K562 (cell line): ENCODE results near the gene TDRD10. TPM values are rescaled to one million over a fixed set of nuclear protein-coding genes. Genes with fewer than 3 reads are reported as not detected.

Source experiments
- REST ChIP-seq, 2 experiments: fragments of 450-650 bp; formaldehyde crosslinking in 1 of 2; IDR thresholded peaks; 2 replicates each; pipeline versions ENCODE4 v1.4.0 to v1.6.1; 2014 to 2020; ENCODE audit warnings: mild to moderate bottlenecking in 2 of 2, borderline replicate concordance in 1 of 2, low read depth in 1 of 2
- TCF7L2 ChIP-seq: fragments of 150-350 bp; IDR thresholded peaks from 2 replicates; pipeline ENCODE4 v1.6.1; 2016; ENCODE audit warnings: low read depth, mild to moderate bottlenecking, low read length, moderate library complexity
- ZNF41 ChIP-seq: fragments of 250-450 bp; sonication (Bioruptor Pico); conservative IDR thresholded peaks from 2 replicates; pipeline ENCODE4 v1.4.0; 2020; ENCODE audit warnings: mild to moderate bottlenecking
- polyA plus RNA-seq, 8 experiments: library from polyadenylated mRNA; depleted of rRNA in 4 of 8; stranded (reverse) in 5 of 8; unstranded in 3 of 8; fragments of >200 nt; fragmentation: Nextera tagmentation in 2 of 8; fragmentation: Illumina TruSeq in 1 of 8; extraction: Ambion mirVana in 2 of 8; extraction: Trizol in 1 of 8; gene quantifications; 2 replicates each; pipeline versions ENCODE4 v1.2.1 to v1.2.3, GENCODE V29; 2011 to 2014; ENCODE audit warnings: inconsistent platforms in 1 of 8, missing spikeins in 1 of 8
- total RNA-seq, 7 experiments: library from RNA; depleted of rRNA in 6 of 7; stranded (reverse); fragments of >200 nt in 6 of 7; fragmentation: Illumina TruSeq in 2 of 7; extraction: Trizol in 2 of 7; gene quantifications; 2 replicates each; pipeline versions ENCODE4 v1.2.1 to v1.2.3, GENCODE V29; 2011 to 2021; ENCODE audit warnings: low replicate concordance in 1 of 7

The TDRD10 gene
- total and polyA plus RNA-seq, 9 of the 15 experiments (the other 6 are each of a cell fraction or from before 2014, with no cell fraction given) = not detected

GRCh38 chr1:154533952-154534844 lies 32.2 kb downstream of the TDRD10 start (continued):
- peak; percentile 63; the same call in 1 of the 2 replicates for TF ChIP-seq REST (IDR thresholded peaks at IDR 0.05; ENCODE audit: borderline replicate concordance)
- no peak for TF ChIP-seq REST (CRISPR knock-in tag; IDR thresholded peaks at IDR 0.05; ENCODE audit: low read depth)
- TF ChIP-seq ZNF41 (CRISPR knock-in tag) = no peak
- TF ChIP-seq TCF7L2 = no peak
